HG02943 (cell line): ENCODE results near the gene BIRC7.

Experiments
- ATAC-seq: cut with Tn5 transposase; IDR thresholded peaks from one replicate; pipeline ENCODE4 v1.9.1; 2021; ENCODE audit warnings: mild to moderate bottlenecking, low read depth, moderate library complexity; ENCODE audit not compliant: unreplicated experiment

BIRC7 gene

DNA sequence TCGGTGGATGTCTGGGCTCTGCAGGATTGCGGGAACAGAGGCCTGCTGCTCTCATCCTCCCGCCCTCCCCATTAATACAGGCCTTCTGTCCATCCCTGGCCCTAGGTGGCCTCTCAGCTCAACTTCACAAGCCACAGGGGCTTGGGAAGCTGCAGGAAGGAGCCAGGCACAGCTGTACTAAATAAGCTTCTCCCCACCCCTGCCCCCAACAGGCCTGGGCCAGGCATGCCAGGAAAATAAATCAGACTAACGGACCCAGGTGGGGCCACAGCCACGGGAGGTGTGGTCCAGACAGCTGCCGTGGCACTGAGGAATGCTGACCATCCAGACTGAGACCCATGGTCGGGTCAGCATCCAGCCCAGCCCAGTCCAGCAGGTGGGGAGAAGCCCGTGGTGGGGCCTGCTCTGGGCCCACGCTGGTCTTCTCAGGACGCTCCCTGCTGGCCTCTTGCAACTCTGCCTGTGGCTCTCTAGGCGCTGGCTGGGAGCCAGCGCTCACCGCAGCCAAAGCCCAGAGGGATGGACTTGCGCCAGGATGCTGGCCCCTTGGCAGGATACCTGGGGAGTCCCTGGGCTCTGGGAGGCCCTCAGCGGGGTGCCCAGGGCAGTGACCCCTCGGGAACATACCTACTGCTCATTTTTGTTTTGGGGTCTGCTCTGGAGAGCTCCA is 11.2 kb upstream of the BIRC7 start:
- no peak for ATAC-seq

- no peak for ATAC-seq
These were observed 10.6 kb upstream of the BIRC7 start for GRCh38 chr20:63225082-63225454.

- no peak for ATAC-seq
These were observed 9.4 kb upstream of the BIRC7 start for GRCh38 chr20:63226042-63226943.

- no peak for ATAC-seq
These were observed 8.4 kb upstream of the BIRC7 start for GRCh38 chr20:63227260-63227659.

- ATAC-seq = no peak
These were observed 6.9 kb upstream of the BIRC7 start for GRCh38 chr20:63228806-63229205.

DNA sequence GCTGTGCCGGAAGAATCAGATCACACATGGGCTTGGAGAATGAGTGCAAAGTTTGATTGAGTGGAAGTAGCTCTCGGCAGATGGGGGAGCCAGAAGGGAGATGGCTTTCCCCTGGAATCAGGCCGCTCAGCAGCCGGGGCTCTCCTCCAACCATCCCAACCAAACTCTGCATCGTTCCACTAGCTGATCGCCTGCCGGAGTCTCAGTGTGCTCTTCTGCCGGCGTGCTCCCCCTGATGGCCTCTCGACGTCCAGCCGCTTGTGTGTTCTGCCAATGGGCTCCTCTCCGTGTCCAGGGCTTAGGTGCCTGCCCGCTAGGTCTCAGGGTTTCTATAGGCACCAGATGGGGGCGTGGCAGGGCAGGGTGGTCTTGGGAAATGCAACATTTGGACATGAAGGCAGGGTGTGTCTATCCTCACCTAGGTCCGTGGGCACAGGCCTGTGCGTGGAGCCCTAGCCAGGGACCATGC is 4.9 kb upstream of the BIRC7 start:
- ATAC-seq = no peak

- ATAC-seq = no peak
These were observed 3.3 kb upstream of the BIRC7 start for GRCh38 chr20:63232235-63233060.

GRCh38 chr20:63233061-63233344 is 2.7 kb upstream of the BIRC7 start:
- no peak for ATAC-seq

DNA sequence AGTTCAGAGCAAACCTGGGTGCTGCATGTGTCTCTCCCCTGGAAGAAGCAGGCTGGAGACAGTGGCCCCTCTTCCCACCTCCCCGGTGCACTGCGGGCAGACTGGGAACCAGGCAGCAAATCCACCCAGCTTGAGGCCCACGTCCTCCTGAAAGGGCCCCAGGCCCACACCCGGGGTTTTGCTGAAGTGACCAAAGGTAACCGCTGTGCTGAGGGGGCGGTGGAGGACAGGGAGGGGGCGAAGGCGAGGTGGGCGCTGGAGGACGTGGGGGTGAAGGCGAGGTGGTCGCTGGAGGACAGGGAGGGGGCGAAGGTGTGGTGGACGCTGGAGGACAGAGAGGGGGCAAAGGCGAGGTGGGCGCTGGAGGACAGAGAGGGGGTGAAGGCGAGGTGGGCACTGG is 1.8 kb upstream of the BIRC7 start:
- no peak for ATAC-seq

- ATAC-seq = no peak
These were observed 859 bp upstream of the BIRC7 start for GRCh38 chr20:63234693-63235398.

GRCh38 chr20:63236116-63236837 is 572 bp downstream of the BIRC7 start:
- ATAC-seq = no peak

GRCh38 chr20:63238031-63238430 is 2.3 kb downstream of the BIRC7 start:
- ATAC-seq = no peak

DNA sequence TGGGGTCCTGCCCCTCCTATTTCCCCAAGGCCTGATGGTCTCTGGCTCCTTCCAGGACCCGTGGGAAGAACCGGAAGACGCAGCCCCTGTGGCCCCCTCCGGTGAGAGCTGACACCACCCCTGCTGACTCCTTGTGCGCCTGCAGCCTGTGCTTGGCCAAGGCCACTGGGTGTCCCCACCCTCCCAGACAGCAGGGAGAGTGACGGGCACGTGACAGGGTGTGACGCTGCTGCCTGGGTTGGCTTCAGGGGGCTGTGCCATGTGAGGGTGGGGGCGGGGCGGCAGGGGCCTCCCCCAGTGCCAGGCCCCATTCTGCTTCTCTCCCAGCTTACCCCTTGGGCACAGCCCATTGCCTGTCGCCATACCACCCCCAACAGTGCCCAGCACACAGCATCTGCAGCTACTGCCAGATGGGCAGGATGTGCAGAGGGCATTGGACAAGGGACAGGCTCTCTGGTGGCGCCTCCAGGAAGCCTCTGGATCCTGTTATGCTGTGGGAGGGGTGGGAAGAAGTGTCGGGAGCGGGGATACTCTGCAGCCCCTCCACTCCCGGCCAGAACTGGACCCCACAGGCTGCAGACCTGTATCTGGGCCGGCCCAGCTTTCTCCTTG is 2.9 kb downstream of the BIRC7 start:
- no peak for ATAC-seq

DNA sequence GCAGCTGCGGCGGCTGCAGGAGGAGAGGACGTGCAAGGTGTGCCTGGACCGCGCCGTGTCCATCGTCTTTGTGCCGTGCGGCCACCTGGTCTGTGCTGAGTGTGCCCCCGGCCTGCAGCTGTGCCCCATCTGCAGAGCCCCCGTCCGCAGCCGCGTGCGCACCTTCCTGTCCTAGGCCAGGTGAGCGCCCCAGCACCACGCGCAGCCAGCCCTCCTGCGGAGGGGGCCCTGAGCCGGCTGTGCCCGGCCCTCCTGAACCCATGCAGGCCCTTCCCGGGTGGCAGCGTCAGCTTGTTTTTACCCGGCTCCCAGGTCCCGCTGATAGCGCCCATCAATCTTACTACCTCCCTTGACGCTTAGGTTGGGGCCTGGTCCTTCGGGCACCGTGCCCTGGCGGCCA is 3.7 kb downstream of the BIRC7 start:
- ATAC-seq = no peak

DNA sequence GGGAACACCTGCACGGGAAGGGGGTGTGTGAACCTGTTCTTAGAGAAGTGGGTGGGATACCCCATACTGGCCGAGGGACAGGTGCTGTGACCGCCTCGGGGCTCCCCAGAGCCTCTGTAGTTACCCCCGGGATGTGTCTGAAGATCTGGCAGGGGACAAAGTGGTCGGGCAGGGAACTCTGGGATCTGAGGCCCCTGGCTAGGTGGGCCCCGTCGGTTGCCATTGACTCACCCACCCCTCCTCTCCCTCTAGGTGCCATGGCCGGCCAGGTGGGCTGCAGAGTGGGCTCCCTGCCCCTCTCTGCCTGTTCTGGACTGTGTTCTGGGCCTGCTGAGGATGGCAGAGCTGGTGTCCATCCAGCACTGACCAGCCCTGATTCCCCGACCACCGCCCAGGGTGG is 4.3 kb downstream of the BIRC7 start:
- ATAC-seq = no peak

GRCh38 chr20:63241272-63241671 is 5.6 kb downstream of the BIRC7 start:
- no peak for ATAC-seq

- ATAC-seq = no peak
These were observed 7.0 kb downstream of the BIRC7 start for GRCh38 chr20:63242736-63243135.

DNA sequence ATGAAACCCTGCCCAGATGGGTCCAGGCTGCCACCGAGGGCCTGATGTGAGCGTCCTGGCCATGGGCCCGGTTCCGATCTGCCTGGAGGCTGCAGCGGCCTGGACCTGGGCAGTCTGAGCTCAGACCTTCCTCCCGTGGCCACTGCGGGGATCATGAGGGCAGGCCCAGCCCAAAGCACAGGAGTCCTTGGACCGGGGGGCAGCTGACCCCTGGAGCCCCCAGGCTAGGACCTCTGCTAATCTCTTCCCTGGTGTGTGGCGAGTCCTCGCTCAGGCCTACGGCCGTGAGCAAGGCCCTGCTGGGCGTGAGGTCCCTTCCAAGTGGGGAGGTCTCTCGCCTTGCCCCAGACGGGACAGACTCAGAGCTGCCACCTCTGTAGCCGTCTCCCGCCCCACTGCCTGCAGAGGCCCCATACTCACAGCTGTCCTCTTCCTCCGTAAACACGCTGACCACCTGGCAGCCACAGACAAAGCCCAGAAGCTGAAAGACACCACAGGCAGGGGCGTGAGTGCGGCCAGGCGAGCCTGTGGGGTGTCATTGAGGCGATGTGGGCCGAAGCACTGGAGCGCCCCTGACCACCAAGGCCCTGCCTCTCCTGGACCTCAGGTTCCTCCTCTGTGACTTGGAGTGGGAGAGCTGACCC is 8.0 kb downstream of the BIRC7 start:
- ATAC-seq = no peak

- no peak for ATAC-seq
These were observed 8.8 kb downstream of the BIRC7 start for GRCh38 chr20:63244468-63244867.
